Psoas muscle (tissue), 8 donors: Measurements from ENCODE around the gene HECW1. TPM values are rescaled to one million over a fixed set of nuclear protein-coding genes. Genes with fewer than 3 reads are reported as not detected.

Experiments used
- ATAC-seq, 4 donors: fragments of 200-7000 bp; cut with Tn5 transposase; one replicate each; pipeline ENCODE4 v1.9.1; 2020; ENCODE audit warnings: moderate library complexity in 3 of 4, mild to moderate bottlenecking in 2 of 4
- DNase-seq, 2 donors: peaks; one replicate each; pipeline ENCODE4 v3.0.0-alpha.2; 2020
- H3K27ac ChIP-seq: fragments of 200-600 bp; one replicate; pipeline ENCODE4 v1.8.0; 2022
- H3K27me3 ChIP-seq, 3 donors: fragments of 200-600 bp in 1 of 3; one replicate each; pipeline versions ENCODE4 v1.6.1 to v1.8.0; 2013 to 2022; ENCODE audit warnings: low read length in 2 of 3, mild to moderate bottlenecking in 2 of 3, moderate library complexity in 1 of 3; ENCODE audit not compliant: insufficient read depth in 3 of 3
- H3K36me3 ChIP-seq, 2 donors: fragments of 200-600 bp in 1 of 2; one replicate each; pipeline versions ENCODE4 v1.6.1 to v1.8.0; 2013 to 2022; ENCODE audit warnings: low read depth in 1 of 2, mild to moderate bottlenecking in 1 of 2, moderate library complexity in 1 of 2; ENCODE audit not compliant: insufficient read depth in 1 of 2
- H3K4me1 ChIP-seq: fragments of 200-600 bp; one replicate; pipeline ENCODE4 v1.8.0; 2022
- H3K4me3 ChIP-seq: fragments of 200-600 bp; one replicate; pipeline ENCODE4 v1.8.0; 2022; ENCODE audit warnings: mild to moderate bottlenecking
- H3K9me3 ChIP-seq: fragments of 200-600 bp; one replicate; pipeline ENCODE4 v1.8.0; 2022
- WGBS, 3 donors: extraction: QIAGEN DNeasy Blood & Tissue Kit; methylation state at CpG; one replicate each; pipeline versions ENCODE4 v1.1.6 to v1.1.7; 2013; 5-methylcytosine and 5-hydroxymethylcytosine counted together
- intact Hi-C, 2 donors: fragments of 100-400 bp; cut with DNase I; formaldehyde crosslinking; loops; one replicate each; pipeline versions ENCODE4 v1.11.0 to v1.14.2; 2022
- polyA plus RNA-seq, 3 donors: library from polyadenylated mRNA; stranded (reverse); fragments of 200-250 nt; gene quantifications; one replicate each; pipeline ENCODE4 v1.2.3, GENCODE V29; 2013
- total RNA-seq, 4 donors: library from RNA; stranded (reverse); fragmentation: NEBNext Ultra II Directional in 2 of 4; extraction: Animal tissue kit (Norgen Biotek cat#: 25700) in 2 of 4; gene quantifications; one replicate each; pipeline versions ENCODE4 v1.2.1 to v1.2.4, GENCODE V29; 2021 to 2023
- TF ChIP-seq, protein P1 (sequence below): fragments of 200-600 bp; IDR thresholded peaks from one replicate; pipeline ENCODE4 v1.8.0; 2022; ENCODE audit warnings: antibody characterized with exemption
- donor health status: healthy with polysubstance abuse.
- donor health status: DM: no; HTN: no; CAD: no; lungs with moderate emphysema.
- donor health status: Bipolar disorder and iron deficiency.
- donor health status: healthy.
- donor health status: DM: yes; HTN: yes; CAD: no.
- donor health status: DM: no; HTN: no; CAD: no.
- donor health status: DM: no; HTN: no; CAD: no.
- donor health status: DM: yes; HTN: yes; CAD: no.

HECW1 gene
- total and polyA plus RNA-seq, 7 donors: 0.07 to 2.8 (median 1.0) TPM

DNA sequence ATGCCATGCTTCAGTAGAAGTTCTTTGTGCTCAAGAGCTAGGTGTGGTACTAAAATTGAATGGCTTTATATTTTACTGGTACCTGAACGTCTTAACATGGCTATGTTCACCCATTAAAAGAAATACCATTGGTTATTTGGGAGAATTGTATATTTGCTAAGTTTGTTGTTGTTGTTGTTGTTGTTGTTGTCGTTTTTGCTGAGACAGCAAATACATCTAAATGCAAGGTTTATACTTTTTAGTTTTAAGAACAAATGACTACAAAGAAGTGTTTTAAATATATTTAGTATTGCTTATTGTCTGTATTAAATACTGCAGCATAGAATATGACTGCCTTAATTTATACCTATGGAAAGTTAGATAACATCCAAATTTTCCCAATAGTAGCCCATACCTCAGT lies 66.9 kb downstream of the HECW1 start:
- intact Hi-C loops: no loop called here
- TF ChIP-seq, protein P1, sequence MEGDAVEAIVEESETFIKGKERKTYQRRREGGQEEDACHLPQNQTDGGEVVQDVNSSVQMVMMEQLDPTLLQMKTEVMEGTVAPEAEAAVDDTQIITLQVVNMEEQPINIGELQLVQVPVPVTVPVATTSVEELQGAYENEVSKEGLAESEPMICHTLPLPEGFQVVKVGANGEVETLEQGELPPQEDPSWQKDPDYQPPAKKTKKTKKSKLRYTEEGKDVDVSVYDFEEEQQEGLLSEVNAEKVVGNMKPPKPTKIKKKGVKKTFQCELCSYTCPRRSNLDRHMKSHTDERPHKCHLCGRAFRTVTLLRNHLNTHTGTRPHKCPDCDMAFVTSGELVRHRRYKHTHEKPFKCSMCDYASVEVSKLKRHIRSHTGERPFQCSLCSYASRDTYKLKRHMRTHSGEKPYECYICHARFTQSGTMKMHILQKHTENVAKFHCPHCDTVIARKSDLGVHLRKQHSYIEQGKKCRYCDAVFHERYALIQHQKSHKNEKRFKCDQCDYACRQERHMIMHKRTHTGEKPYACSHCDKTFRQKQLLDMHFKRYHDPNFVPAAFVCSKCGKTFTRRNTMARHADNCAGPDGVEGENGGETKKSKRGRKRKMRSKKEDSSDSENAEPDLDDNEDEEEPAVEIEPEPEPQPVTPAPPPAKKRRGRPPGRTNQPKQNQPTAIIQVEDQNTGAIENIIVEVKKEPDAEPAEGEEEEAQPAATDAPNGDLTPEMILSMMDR: no peak
- 60 to 72% (median 65%) methylated on average over 2 of the region's 2 CpGs for WGBS, 3 donors
- H3K9me3 ChIP-seq: no peaks in the 10 kb centered on the region
- no peaks in the 10 kb centered on the region for H3K27me3 ChIP-seq
- DNase-seq (no peak), ATAC-seq (no peak)
- no peaks in the 10 kb centered on the region for H3K4me1 ChIP-seq
- no peak overlapping the region for H3K4me3 ChIP-seq
- H3K27ac ChIP-seq: no peak overlapping the region
- H3K36me3 ChIP-seq: no peaks in the 10 kb centered on the region

DNA sequence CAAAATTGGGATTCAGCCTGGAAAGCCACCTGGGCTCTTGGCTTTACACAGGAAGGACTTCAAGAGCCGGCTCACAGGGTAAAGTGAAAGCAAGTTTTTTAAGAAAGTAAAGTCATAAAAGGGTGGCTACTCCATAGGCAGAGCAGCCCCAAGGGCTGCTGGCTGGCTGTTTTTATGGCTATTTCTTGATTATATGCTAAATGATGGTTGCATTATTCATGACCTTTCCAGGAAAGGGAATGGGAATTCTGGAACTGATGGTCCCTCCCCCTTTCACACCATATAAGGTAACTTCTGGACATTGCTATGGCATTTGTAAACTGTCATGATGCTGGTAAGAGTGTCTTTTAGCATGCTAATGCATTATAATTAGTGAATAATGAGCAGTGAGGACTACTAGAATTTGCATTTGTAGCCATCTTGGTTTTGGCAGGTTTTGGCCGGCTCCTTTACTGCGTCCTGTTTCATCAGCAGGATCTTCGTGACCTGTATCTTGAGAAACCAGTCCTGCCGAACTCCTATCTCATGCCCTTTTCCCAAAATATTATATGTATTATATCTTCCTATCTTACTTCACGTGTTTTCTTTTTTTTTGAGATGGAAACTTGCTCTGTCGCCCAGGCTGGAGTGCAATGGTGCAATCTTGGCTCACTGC lies 80.5 kb downstream of the HECW1 start:
- Histone ChIP-seq H3K36me3 (no peaks in the 10 kb centered on the region), H3K4me1 (no peaks in the 10 kb centered on the region), H3K9me3 (no peaks in the 10 kb centered on the region), H3K27ac (no peak overlapping the region), H3K27me3 (peaks cover 0 to 2% (median 0%) of the 10 kb centered on the region in 3 donors), H3K4me3 (no peak overlapping the region)
- DNase-seq (no peak), ATAC-seq (no peak)
- 85 to 88% (median 87%) methylated on average over 7 of the region's 7 CpGs for WGBS, 3 donors
- intact Hi-C loops: no loop called here
- TF ChIP-seq, protein P1: no peak

DNA sequence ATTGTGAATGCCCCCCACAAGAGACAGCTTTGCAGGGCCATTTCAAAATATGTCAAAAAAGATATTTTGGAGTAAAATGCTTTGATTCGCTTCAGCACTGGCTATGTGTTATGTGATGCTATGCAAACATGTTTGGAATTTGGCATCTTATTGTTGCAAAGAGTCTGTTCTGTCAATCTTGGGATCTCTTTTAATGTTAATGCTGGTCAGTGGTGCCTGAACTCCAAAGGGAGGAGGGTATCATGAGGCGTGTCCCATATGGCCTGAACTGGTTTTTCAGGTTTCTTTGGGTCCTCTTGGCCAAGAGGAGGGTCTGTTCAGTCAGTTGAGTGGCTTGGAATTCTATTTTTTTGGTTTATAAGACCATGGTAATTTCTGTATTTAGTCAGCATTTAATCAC lies 81.4 kb downstream of the HECW1 start:
- no peaks in the 10 kb centered on the region for H3K4me1 ChIP-seq
- H3K4me3 ChIP-seq: no peak overlapping the region
- no peaks in the 10 kb centered on the region for H3K9me3 ChIP-seq
- peaks cover 0 to 2% (median 0%) of the 10 kb centered on the region in 3 donors for H3K27me3 ChIP-seq
- H3K36me3 ChIP-seq: no peaks in the 10 kb centered on the region
- no peak overlapping the region for H3K27ac ChIP-seq
- TF ChIP-seq, protein P1: no peak
- 32 to 38% (median 36%) methylated on average over 2 of the region's 2 CpGs for WGBS, 3 donors
- no peak for ATAC-seq
- intact Hi-C loops: no loop called here
- no peak for DNase-seq

DNA sequence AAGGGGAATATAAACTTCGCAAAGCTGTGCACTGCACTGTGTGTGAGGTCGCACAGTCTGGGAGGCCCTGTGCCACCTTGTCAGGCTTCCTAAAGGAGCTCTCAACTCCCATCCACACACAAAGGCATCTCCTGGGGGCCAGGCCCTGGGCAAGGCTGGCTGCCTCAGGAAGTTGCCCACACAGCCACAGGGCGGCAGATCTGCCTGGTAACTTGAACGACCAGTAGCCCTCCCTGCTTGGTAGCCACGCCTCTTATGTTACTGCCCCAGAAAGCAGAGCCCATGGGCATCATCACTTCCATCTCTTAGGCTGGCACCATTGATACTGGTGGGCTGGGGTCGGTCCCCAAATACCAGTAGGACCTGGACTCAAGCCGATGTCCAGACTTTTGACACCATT lies 82.8 kb downstream of the HECW1 start:
- H3K4me3 ChIP-seq: no peak overlapping the region
- intact Hi-C loops: no loop called here
- no peaks in the 10 kb centered on the region for H3K36me3 ChIP-seq
- 76 to 80% (median 77%) methylated on average over 7 of the region's 7 CpGs for WGBS, 3 donors
- H3K27ac ChIP-seq: no peak overlapping the region
- TF ChIP-seq, protein P1: no peak
- H3K27me3 ChIP-seq: peaks cover 0 to 4% (median 2%) of the 10 kb centered on the region in 3 donors
- H3K4me1 ChIP-seq: no peaks in the 10 kb centered on the region
- DNase-seq (no peak), ATAC-seq (no peak)
- H3K9me3 ChIP-seq: no peaks in the 10 kb centered on the region

DNA sequence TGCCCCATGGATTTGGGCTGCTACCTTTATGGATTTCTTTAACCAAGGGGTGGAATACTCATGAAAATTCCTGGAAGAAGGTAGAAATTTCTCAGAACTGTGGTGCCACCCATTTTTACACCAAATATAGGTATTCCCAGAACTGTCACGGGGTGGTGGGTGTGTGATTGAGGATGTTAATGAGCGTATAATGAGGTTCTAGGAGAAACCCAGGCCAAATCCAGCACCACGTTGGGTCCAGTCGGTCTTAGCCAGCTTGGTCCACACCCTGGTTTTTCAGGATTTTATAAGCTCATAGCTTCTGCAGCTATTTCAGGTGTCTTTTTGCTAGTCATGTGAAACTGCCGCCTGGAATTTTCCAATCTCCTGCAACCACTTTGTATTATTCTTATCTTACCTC lies 83.3 kb downstream of the HECW1 start:
- H3K27ac ChIP-seq: no peak overlapping the region
- WGBS, 3 donors: 73 to 82% (median 82%) methylated on average over 5 of the region's 5 CpGs
- H3K36me3 ChIP-seq: no peaks in the 10 kb centered on the region
- H3K4me1 ChIP-seq: no peaks in the 10 kb centered on the region
- no peaks in the 10 kb centered on the region for H3K9me3 ChIP-seq
- H3K27me3 ChIP-seq: peaks cover 0 to 4% (median 2%) of the 10 kb centered on the region in 3 donors
- DNase-seq (no peak), ATAC-seq (no peak)
- TF ChIP-seq, protein P1: no peak
- no peak overlapping the region for H3K4me3 ChIP-seq
- intact Hi-C loops: no loop called here
